ENCODE data around the gene R3HDM2.

- TF ChIP-seq POLR2AphosphoS5 (IDR thresholded peaks at IDR 0.05) (no peak), POLR2A (IDR thresholded peaks at IDR 0.05) (no peak)
Observed at GRCh38 chr12:57410534-57410933, 20.3 kb downstream of the R3HDM2 start.

Data from suprapubic skin (tissue), 4 donors.